Inferior parietal cortex (tissue), 1 donor: ENCODE measurements around the gene CD55.

Experiments
- DNase-seq: peaks from one replicate; pipeline ENCODE4 v3.0.0-alpha.2; 2016; ENCODE audit errors: extremely low spot score

The CD55 gene

DNA sequence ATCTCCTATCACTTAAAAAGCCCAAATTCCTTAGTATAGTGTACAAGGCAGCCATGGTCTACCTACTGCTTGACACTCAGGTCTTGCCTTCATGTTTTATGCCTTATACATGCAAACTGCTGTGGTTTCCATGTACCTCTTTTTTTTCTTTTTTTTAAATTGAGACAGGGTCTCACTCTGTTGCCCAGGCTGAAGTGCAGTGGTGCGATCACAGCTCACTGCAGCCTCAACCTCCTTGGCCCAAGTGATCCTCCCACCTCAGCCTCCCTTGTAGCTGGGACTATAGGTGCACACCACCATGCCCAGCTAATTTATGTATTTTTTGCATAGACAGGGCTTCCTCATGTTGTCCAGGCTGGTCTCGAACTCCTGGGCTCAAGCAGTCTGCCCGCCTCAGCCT lies 8.0 kb downstream of the CD55 start:
- no peak for DNase-seq

GRCh38 chr1:207330011-207330710 lies 8.7 kb downstream of the CD55 start:
- DNase-seq: no peak

DNA sequence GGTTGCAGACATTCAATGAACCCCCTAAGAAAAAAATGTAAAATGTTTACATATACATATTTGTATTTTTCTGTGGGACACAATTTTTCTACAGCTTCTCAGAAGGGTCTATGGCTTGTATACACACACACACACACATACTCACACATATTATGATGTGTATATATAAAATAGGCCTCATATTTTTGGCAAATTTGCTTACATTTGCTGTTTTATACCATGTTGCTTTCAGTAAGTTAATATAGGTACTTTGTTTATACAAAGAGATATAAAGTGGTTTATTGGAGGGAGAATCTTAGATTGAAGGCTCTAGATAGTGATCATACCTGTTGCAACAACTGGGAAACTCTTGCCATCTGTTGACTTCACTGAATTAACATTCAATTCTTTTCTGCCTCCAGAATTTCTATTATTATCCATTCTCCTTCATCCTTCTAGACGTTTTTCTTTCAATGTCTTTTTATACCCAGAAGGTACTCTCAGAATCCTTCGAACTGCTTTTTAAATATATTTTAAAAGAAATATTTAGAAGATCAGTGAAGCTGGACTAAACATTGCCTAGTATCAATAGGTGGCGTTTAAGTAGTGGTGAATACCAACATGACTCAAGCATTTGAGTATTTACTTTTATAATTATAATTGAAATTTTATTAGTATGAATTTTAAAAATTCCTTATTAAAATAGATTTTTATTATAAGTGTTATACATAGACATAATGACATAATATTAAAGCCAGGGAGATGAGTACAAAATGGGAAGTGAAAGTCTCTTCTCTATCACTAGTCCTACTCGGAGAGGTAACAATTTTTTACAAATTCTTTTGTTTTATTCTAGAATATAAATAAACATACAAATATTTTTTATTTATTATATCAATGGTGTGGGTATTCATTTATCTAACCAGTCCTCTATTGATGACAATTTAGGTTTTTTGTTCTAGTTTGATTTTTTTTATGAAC lies 10.2 kb downstream of the CD55 start:
- no peak for DNase-seq

- DNase-seq: no peak
These were observed 11.6 kb downstream of the CD55 start for GRCh38 chr1:207333009-207333600.

GRCh38 chr1:207333620-207334019 lies 12.1 kb downstream of the CD55 start:
- DNase-seq: no peak

- DNase-seq: no peak
These were observed 12.9 kb downstream of the CD55 start for GRCh38 chr1:207334337-207334736.

- DNase-seq: no peak
These were observed 13.7 kb downstream of the CD55 start for GRCh38 chr1:207335138-207335537.

GRCh38 chr1:207335695-207336363 lies 14.4 kb downstream of the CD55 start:
- DNase-seq: no peak

- DNase-seq: no peak
These were observed 15.3 kb downstream of the CD55 start for GRCh38 chr1:207336559-207337467.

DNA sequence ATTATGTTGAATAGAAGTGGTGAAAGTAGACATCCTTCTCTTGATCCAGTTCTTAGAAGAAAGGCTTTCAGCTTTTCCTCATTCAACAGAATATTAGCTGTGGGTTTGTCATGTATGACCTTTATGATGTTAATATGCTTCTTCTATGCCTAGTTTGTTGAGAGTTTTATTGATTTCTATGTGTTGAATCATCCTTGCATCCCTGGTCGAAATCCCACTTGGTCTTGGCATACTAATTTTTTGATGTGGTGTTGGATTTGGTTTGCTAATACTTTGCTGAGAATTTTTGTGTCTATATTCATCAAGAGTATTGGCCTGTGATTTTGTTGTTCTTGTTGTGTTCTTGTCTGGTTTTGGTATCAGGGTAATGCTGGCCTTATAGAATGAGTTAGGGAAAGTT lies 20.9 kb downstream of the CD55 start:
- DNase-seq: no peak

- DNase-seq: no peak
These were observed 22.2 kb downstream of the CD55 start for GRCh38 chr1:207343675-207344074.

GRCh38 chr1:207344221-207344620 lies 22.7 kb downstream of the CD55 start:
- DNase-seq: no peak

GRCh38 chr1:207345644-207346477 lies 24.4 kb downstream of the CD55 start:
- no peak for DNase-seq

- no peak for DNase-seq
These were observed 25.0 kb downstream of the CD55 start for GRCh38 chr1:207346513-207346912.

- no peak for DNase-seq
These were observed 28.5 kb downstream of the CD55 start for GRCh38 chr1:207349979-207350378.

- no peak for DNase-seq
These were observed 31.1 kb downstream of the CD55 start for GRCh38 chr1:207352554-207352953.

- DNase-seq: no peak
These were observed 33.6 kb downstream of the CD55 start for GRCh38 chr1:207355060-207355459.

DNA sequence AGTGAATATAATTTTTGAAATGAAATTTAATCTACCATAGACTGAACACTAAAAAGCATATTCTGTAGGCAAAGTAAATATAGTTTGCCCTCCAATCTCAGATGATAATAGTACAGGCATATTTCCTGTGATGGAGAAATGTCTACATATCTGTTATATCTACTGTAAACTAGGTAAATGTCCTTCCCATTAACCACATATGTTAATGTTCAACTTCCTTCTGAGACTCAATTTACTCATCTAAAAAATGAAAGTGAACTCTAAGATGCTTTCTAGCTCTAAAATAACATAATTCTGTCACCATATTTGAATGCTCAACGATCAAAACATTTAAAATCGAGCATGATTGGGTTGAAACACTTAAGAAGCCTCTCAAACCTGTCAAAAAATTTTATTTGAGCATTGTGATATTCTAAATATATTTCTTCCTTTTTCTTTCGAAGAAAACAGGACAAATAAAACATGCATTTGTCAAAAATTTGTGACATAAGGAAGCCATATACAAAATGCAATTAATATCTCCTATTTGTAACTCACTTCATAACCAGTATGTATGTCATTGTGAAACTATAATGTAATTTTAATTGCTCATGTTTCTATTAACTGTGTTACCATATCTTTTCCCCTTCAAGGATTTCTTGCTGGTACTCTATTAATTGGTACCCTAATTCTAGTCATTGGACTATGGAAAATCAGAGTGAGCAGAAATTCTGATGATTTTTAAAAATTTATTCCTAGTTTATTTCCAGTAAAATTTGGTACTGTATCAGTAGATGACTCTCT lies 34.2 kb downstream of the CD55 start:
- DNase-seq: no peak

- DNase-seq: no peak
These were observed 39.6 kb downstream of the CD55 start for GRCh38 chr1:207361029-207361428.
